ENCODE results near the gene BTBD6.

DNA sequence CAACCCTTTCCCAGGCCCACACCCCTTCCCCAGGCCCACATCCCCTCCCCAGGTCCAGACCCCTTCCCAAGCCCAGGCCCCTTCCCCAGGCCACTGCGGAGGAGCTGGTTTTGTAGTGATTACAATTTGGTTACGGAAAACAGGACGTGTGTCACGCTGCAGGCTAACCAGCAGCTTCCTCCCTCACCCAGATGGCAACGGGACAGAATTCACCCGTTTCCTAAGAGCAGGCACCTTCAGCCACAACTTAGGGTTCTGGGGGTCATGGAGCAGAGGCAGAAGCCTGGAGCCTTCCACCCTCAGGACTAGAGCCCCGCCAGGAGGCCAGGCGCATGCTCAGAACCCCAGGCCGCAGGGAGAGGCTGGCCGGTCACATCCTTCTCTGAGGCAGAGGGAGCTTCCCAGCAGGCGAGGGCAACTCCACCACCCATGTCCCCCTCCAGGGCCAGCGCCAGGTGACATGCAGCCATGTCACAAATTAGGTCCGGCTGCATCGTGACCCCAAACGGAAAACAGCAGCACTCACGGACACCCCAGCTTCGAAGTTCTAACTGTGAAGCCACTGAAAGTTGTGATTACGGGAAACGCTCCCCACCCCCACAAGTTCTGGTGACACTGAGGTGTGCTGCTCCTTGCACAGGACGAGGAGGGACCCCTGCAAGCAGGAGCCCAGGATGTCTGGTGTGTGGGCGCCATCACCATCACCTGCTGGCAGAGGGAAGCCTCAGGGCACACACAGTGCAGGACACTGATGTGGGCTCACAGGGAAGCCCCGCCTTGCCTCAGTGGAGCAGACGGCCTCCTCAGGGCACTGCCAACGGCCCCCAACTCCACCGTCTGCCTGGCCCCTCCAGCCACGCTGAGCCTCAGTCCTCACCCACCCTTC is 44.7 kb downstream of the BTBD6 start:
- TF ChIP-seq, protein P1, sequence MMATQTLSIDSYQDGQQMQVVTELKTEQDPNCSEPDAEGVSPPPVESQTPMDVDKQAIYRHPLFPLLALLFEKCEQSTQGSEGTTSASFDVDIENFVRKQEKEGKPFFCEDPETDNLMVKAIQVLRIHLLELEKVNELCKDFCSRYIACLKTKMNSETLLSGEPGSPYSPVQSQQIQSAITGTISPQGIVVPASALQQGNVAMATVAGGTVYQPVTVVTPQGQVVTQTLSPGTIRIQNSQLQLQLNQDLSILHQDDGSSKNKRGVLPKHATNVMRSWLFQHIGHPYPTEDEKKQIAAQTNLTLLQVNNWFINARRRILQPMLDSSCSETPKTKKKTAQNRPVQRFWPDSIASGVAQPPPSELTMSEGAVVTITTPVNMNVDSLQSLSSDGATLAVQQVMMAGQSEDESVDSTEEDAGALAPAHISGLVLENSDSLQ (IDR thresholded peaks at IDR 0.05) = no peak
- TF ChIP-seq SP1 (IDR thresholded peaks at IDR 0.05) (no peak), SUZ12 (IDR thresholded peaks at IDR 0.05) (no peak), BHLHE40 (IDR thresholded peaks at IDR 0.05; ENCODE audit: borderline replicate concordance) (no peak), FOXK2 (IDR thresholded peaks at IDR 0.05) (no peak), ARNT (IDR thresholded peaks at IDR 0.05) (no peak), NFRKB (IDR thresholded peaks at IDR 0.05) (no peak), TARDBP (IDR thresholded peaks at IDR 0.05) (no peak)

All from HEK293T (cell line).